ENCODE results near the gene SPINK1. TPM values are rescaled to one million over a fixed set of nuclear protein-coding genes. Genes with fewer than 3 reads are reported as not detected.

Gene SPINK1
- total and polyA plus RNA-seq, 2 of the 13 experiments (the other 11 are each of a cell fraction or from before 2014, with no cell fraction given): 14.7 to 17.1 TPM

DNA sequence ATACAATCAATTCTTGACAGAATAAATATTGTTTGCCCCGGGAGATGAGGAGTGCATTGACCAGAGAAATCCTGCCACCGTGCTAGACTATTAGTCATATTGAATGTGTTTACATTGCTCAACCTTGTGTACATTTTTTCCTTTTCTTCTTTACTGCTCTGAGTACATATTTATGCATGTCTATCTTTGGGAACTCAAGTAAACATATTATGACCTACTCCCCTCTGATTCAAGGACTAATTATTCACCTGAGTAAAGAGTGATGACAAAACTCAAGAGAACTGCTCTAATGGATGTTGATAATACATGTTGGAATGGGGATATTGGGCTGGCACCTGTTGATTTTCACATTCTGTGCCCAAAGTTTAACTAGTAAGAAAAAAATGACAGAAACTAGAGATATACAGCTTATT lies 3.9 kb upstream of the SPINK1 start (continued):
- peak; percentile 88 for TF ChIP-seq ZBTB20 (CRISPR knock-in tag; IDR thresholded peaks at IDR 0.05; ENCODE audit: borderline replicate concordance, low read depth)
- peak; percentile 99 for TF ChIP-seq NFKBIZ (CRISPR knock-in tag; IDR thresholded peaks at IDR 0.05)
- TF ChIP-seq SCMH1 (CRISPR knock-in tag; IDR thresholded peaks at IDR 0.05; ENCODE audit: borderline replicate concordance): no peak
- peak; percentile 63; the same call in 1 of the 2 replicates for TF ChIP-seq EHMT2 (IDR thresholded peaks at IDR 0.05; ENCODE audit: borderline replicate concordance, low read depth, low read length)
- no peak for TF ChIP-seq CEBPZ (IDR thresholded peaks at IDR 0.05; ENCODE audit: low read length)
- peak; percentile 100 for TF ChIP-seq NCOA2 (CRISPR knock-in tag; IDR thresholded peaks at IDR 0.05)
- no peak for TF ChIP-seq ZNF549 (CRISPR knock-in tag; IDR thresholded peaks at IDR 0.05)
- TF ChIP-seq ZHX1 (CRISPR knock-in tag; IDR thresholded peaks at IDR 0.05; ENCODE audit: low read depth): peak; percentile 32; the same call in 1 of the 2 replicates
- 0 out of 2 replicates have a peak, but pooled peaks have one; percentile 80 for TF ChIP-seq PRMT3 (CRISPR knock-in tag; IDR thresholded peaks at IDR 0.05; ENCODE audit: borderline replicate concordance, low read depth)
- TF ChIP-seq HMGXB4 (CRISPR knock-in tag; IDR thresholded peaks at IDR 0.05; ENCODE audit: borderline replicate concordance in 1 of 2, low read depth in 1 of 2): peak in 1 of 2 experiments; percentile 76; a peak in 1 of 4 replicates
- TF ChIP-seq ZNF639 (CRISPR knock-in tag; conservative IDR thresholded peaks at IDR 0.05): peak; percentile 71; the same call in 1 of the 2 replicates
- TF ChIP-seq PHF8 (CRISPR knock-in tag; IDR thresholded peaks at IDR 0.05): no peak
- TF ChIP-seq MIXL1 (CRISPR knock-in tag; IDR thresholded peaks at IDR 0.05): peak; percentile 100
- TF ChIP-seq KDM3A (CRISPR knock-in tag; IDR thresholded peaks at IDR 0.05; ENCODE audit: low read depth): peak; percentile 97

Measured in HepG2 (cell line).